Common myeloid progenitor, CD34-positive (primary cell): ENCODE data around the gene CREB5.

Source experiments
- CTCF ChIA-PET: fragments of 350-600 bp; sonication (Branson Sonifier 250); formaldehyde crosslinking; loops from one replicate; lab custom pipeline; 2021; ENCODE audit warnings: antibody characterized with exemption; lab: Charles Lee
- POLR2A ChIA-PET: fragments of 350-600 bp; sonication (Branson Sonifier 250); formaldehyde crosslinking; loops from one replicate; lab custom pipeline; 2021; ENCODE audit warnings: antibody characterized with exemption; lab: Charles Lee
- DNase-seq, 3 donors: peaks; one replicate each; pipeline versions ENCODE4 v3.0.0 to v3.0.0-alpha.2; 2013
- H3K27ac ChIP-seq, 2 experiments: 1 replicate in 1 of 2; 2 replicates in 1 of 2; pipeline ENCODE4 v1.7.0; 2013; ENCODE audit warnings: inconsistent platforms in 2 of 2, low read length in 2 of 2, mild to moderate bottlenecking in 2 of 2, low read depth in 1 of 2, moderate library complexity in 1 of 2; ENCODE audit not compliant: severe bottlenecking in 2 of 2, insufficient read depth in 1 of 2, poor library complexity in 1 of 2
- H3K27me3 ChIP-seq, 5 experiments: replicated peaks in 2 of 5; 1 replicate in 3 of 5; 2 replicates in 2 of 5; pipeline versions ENCODE4 v1.6.1 to v1.7.0; 2013; ENCODE audit warnings: low read length in 4 of 5, mild to moderate bottlenecking in 2 of 5, moderate library complexity in 2 of 5, inconsistent platforms in 1 of 5; ENCODE audit not compliant: insufficient read depth in 5 of 5, control insufficient read depth in 4 of 5
- H3K36me3 ChIP-seq, 4 experiments: 1 replicate in 2 of 4; 2 replicates in 2 of 4; pipeline versions ENCODE4 v1.6.1 to v1.7.0; 2013; ENCODE audit warnings: low read length in 3 of 4, control low read depth in 1 of 4, mild to moderate bottlenecking in 1 of 4; ENCODE audit not compliant: control insufficient read depth in 4 of 4, insufficient read depth in 4 of 4
- H3K4me1 ChIP-seq, 4 experiments: 1 replicate in 3 of 4; 2 replicates in 1 of 4; pipeline versions ENCODE4 v1.6.1 to v1.7.1; 2013; ENCODE audit warnings: low read length in 3 of 4, mild to moderate bottlenecking in 3 of 4, control low read depth in 1 of 4, inconsistent platforms in 1 of 4, moderate library complexity in 1 of 4; ENCODE audit not compliant: control insufficient read depth in 4 of 4, insufficient read depth in 4 of 4; ENCODE audit errors: control extremely low read depth in 1 of 4
- H3K4me3 ChIP-seq, 7 experiments: 1 replicate in 4 of 7; 2 replicates in 3 of 7; pipeline versions ENCODE4 v1.5.1 to v1.7.0; 2013; ENCODE audit warnings: mild to moderate bottlenecking in 7 of 7, low read length in 6 of 7, moderate library complexity in 6 of 7, inconsistent platforms in 2 of 7, low read depth in 2 of 7, control low read depth in 1 of 7; ENCODE audit not compliant: insufficient read depth in 4 of 7, control insufficient read depth in 1 of 7; ENCODE audit errors: extremely low read depth in 1 of 7
- H3K9me3 ChIP-seq, 5 experiments: 1 replicate in 4 of 5; 2 replicates in 1 of 5; pipeline versions ENCODE4 v1.6.1 to v1.7.1; 2013; ENCODE audit warnings: low read length in 4 of 5, mild to moderate bottlenecking in 2 of 5, inconsistent platforms in 1 of 5, low read depth in 1 of 5, moderate library complexity in 1 of 5; ENCODE audit not compliant: control insufficient read depth in 4 of 5, insufficient read depth in 2 of 5; ENCODE audit errors: control extremely low read depth in 1 of 5
- WGBS: methylation state at CpG from one replicate; pipeline ENCODE4 v1.1.5; 2013; ENCODE audit not compliant: insufficient coverage; 5-methylcytosine and 5-hydroxymethylcytosine counted together

CREB5 gene

GRCh38 chr7:28480595-28480994 is 68.3 kb downstream of the CREB5 start:
- ChIA-PET CTCF (interaction anchor here (1.2 kb wide), 1 partner anchor 29 kb away, joined by 3 read pairs; no protein-coding TSS in a partner anchor), POLR2A (no interaction called here)
- peaks cover 0 to 17% (median 10%) of the 10 kb centered on the region in 4 experiments for H3K4me1 ChIP-seq
- H3K9me3 ChIP-seq = no peaks in the 10 kb centered on the region
- H3K4me3 ChIP-seq = no peak overlapping the region
- no peak overlapping the region for H3K27ac ChIP-seq
- no CpG with 5 or more reads among the region's 3 CpGs for WGBS
- no peaks in the 10 kb centered on the region for H3K36me3 ChIP-seq
- no peak for DNase-seq
- no peaks in the 10 kb centered on the region for H3K27me3 ChIP-seq

- 76% methylated on average over 7 of the region's 9 CpGs for WGBS
- H3K4me3 ChIP-seq = no peak overlapping the region
- peaks cover 0 to 17% (median 10%) of the 10 kb centered on the region in 4 experiments for H3K4me1 ChIP-seq
- CTCF ChIA-PET = interaction anchor here (1.2 kb wide), 1 partner anchor 30 kb away, joined by 3 read pairs; no protein-coding TSS in a partner anchor
- DNase-seq = peak in 2 of 3 donors; percentile 30 to 51
- no peaks in the 10 kb centered on the region for H3K36me3 ChIP-seq
- no peaks in the 10 kb centered on the region for H3K9me3 ChIP-seq
- no peaks in the 10 kb centered on the region for H3K27me3 ChIP-seq
- no peak overlapping the region for H3K27ac ChIP-seq
- POLR2A ChIA-PET = no interaction called here
These were observed 69.0 kb downstream of the CREB5 start for GRCh38 chr7:28481091-28481926.

- Histone ChIP-seq H3K4me1 (peaks cover 0 to 19% (median 10%) of the 10 kb centered on the region in 4 experiments), H3K27ac (no peak overlapping the region), H3K27me3 (no peaks in the 10 kb centered on the region), H3K4me3 (no peak overlapping the region), H3K36me3 (no peaks in the 10 kb centered on the region), H3K9me3 (no peaks in the 10 kb centered on the region)
- no peak for DNase-seq
- WGBS = 90% methylated on average over 2 of the region's 4 CpGs
- ChIA-PET POLR2A (no interaction called here), CTCF (no interaction called here)
These were observed 70.8 kb downstream of the CREB5 start for GRCh38 chr7:28483112-28483511.

GRCh38 chr7:28483908-28484605 is 71.7 kb downstream of the CREB5 start:
- no CpG with 5 or more reads among the region's 2 CpGs for WGBS
- Histone ChIP-seq H3K4me3 (no peak overlapping the region), H3K9me3 (no peaks in the 10 kb centered on the region), H3K27ac (no peak overlapping the region), H3K36me3 (no peaks in the 10 kb centered on the region), H3K4me1 (peaks cover 6 to 28% (median 13%) of the 10 kb centered on the region in 4 experiments), H3K27me3 (no peaks in the 10 kb centered on the region)
- POLR2A ChIA-PET = no interaction called here
- CTCF ChIA-PET = no interaction called here
- DNase-seq = no peak

- Histone ChIP-seq H3K4me3 (no peak overlapping the region), H3K36me3 (no peaks in the 10 kb centered on the region), H3K9me3 (no peaks in the 10 kb centered on the region), H3K4me1 (peaks cover 6 to 28% (median 13%) of the 10 kb centered on the region in 4 experiments), H3K27ac (no peak overlapping the region), H3K27me3 (no peaks in the 10 kb centered on the region)
- POLR2A ChIA-PET = no interaction called here
- no peak for DNase-seq
- WGBS = 100% methylated on average over 2 of the region's 4 CpGs
- CTCF ChIA-PET = no interaction called here
These were observed 72.3 kb downstream of the CREB5 start for GRCh38 chr7:28484606-28484935.

- WGBS = 100% methylated on average over 4 of the region's 4 CpGs
- Histone ChIP-seq H3K4me1 (peaks cover 0 to 18% (median 8%) of the 10 kb centered on the region in 4 experiments), H3K36me3 (no peaks in the 10 kb centered on the region), H3K4me3 (no peak overlapping the region), H3K27ac (no peak overlapping the region), H3K27me3 (no peaks in the 10 kb centered on the region), H3K9me3 (no peaks in the 10 kb centered on the region)
- no peak for DNase-seq
- ChIA-PET CTCF (no interaction called here), POLR2A (no interaction called here)
These were observed 75.2 kb downstream of the CREB5 start for GRCh38 chr7:28487487-28487886.
